ENCODE measurements around the gene IRAG1.
A peak's percentile ranks its signal among the peaks of the same experiment; 100 is the strongest.

The IRAG1 gene

GRCh38 chr11:10666556-10667520 is 26.7 kb downstream of the IRAG1 start:
- DNase-seq (ENCODE audit: low read depth), result peak; percentile 42

DNA sequence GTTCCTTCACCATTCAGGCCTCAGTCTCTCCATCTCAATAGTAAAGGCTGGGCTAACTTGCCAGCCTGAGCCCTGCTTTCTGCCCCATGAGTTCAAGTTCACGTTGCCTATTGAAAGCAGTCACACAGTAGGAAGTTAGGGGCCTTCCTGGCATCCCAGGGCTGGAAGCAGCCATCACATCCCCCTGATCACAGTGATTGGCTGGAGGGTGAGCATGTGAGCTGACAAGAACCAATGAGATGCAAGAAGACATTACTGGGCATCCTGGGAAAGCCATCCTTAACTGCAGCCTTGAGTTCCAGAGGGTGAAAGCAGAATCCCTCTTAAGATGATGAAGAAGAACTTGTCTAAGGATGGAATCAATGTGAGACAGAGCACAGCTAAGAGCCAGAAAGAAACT is 29.1 kb downstream of the IRAG1 start:
- DNase-seq (ENCODE audit: low read depth), result no peak

DNA sequence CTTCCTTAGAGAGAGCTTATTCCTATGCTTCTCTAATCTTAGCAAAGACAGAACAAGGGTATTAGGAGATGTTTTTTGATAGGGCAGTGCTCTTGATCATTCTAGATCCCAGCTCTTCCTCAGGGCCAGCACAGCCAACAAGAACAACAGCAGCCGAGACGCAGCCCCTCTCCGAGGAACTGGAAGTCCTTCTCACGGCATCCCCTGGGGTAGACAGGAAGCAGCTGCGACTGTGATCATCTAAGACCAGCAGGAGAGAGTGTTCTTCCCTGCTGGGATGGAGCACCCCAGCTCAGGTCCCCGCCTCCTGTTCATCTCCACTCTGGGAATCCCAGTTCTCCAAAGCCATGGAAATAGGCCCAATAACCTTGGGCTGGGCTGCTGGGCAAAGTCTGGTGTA is 29.6 kb downstream of the IRAG1 start:
- no peak for DNase-seq (ENCODE audit: low read depth)

GRCh38 chr11:10663365-10663764 is 30.2 kb downstream of the IRAG1 start:
- DNase-seq (ENCODE audit: low read depth), result no peak

- DNase-seq (ENCODE audit: low read depth), result no peak
Measured at GRCh38 chr11:10660323-10660722, 33.2 kb downstream of the IRAG1 start.

DNA sequence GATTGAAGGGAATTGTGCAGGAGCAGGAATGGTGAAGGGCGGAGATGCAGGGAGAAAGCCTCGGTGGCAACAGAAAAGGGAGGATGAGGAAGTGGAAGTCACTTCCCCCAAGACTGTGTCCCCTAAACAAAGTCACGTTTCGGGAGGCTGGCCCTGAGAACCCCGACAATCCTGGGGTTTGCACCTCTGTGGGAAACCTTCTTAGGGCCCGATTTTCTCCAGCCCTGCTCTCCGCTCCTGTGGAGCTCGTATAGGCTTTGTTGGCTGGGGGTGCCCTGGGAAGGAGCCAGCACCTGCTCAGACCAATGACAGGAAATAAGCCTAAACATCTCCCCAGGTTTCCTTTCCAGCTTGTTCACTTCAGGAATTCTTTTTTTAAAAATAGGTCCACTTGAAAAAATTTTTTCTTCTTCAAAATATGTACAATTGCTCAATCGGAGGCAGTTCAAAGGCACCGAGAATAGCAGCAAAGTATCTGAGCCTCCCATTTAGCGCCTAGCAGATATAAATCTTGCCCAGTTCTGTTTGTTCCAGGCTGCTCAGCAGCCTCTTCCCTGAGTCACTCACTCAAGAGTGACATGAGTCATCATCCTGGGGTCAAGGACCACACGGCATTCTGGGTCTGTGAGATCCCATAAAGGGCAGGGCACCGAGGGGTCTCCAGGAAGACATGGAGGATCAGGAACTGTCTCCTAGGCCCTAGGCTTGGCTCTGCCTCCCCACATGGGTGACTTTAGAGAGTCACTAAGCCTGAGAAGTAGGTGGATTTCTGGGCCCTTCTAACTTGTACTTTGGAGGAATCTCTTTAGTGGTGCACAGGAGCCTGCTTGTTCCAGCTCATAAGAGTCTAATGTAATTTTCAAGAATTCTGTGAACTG is 34.0 kb downstream of the IRAG1 start:
- peak; percentile 87 for DNase-seq (ENCODE audit: low read depth)

- DNase-seq (ENCODE audit: low read depth), result no peak
Measured at GRCh38 chr11:10658621-10659338, 34.8 kb downstream of the IRAG1 start.

DNA sequence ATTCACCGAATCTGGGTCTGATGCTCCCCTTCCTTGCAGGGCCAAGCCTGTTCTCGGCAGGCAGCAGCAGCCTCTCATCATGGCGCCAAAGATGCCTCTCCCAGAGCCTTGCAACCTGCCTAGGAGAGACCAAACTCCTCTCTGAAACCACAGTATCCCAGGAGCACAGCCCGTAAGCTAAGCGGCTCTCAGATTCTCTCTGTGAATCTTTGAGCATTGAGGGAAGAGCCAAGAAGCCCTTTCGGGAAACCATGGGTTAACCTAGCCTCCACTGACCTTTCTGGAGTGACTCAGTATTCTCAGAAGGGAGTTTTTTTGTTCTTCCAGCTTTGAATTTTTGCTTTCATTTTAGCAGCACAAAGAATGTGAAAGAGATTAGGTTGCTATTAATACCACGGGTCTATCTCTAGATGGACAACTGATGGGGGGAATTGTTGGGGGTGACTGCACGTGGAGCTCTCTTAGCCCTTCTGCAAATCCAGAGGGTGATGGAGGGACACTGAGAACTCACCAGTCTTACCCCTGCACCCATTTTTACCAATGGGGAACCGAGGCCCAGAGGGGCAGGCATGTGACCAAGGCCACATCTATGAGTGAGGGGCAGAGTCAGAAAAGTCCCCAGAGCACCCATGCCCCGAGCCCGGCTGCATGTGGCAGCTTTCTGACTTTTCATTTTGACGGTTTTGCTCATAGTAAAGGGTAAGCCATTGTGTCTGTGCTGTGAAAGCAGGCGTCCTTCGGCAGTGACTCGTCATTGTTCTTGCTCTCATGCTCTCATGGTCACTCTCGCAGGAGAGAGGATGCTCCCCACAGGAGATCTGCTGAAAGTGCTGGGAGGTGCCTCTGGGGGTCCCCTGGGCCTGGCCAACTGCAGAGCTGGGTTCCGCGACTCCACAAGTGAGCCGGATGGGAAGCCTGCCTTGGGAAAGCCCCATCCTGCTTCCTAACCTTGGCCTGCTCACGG is 36.0 kb downstream of the IRAG1 start:
- DNase-seq (ENCODE audit: low read depth), result peak; percentile 48

GRCh38 chr11:10655943-10656576 is 37.5 kb downstream of the IRAG1 start:
- DNase-seq (ENCODE audit: low read depth), result no peak

DNA sequence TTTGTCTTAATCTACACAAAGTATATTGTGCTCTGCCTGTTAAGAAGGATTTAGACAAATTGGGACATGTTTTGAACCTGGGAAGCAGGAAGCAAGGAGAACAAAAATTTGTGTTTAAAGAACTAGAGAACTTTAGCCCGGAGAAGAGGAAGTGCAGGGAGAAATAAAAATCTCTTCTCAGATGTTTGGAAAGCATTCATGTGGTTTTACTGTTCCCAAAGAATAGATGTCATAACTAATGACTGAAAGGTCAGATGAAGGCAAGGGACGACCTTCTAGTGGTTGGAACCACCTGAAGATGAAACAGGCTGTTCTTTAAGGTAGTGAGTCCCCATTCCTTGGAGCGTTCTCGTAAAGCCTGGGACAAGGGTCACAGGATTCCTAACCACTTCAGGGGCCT is 38.3 kb downstream of the IRAG1 start:
- no peak for DNase-seq (ENCODE audit: low read depth)

GRCh38 chr11:10654811-10655150 is 38.8 kb downstream of the IRAG1 start:
- no peak for DNase-seq (ENCODE audit: low read depth)

DNA sequence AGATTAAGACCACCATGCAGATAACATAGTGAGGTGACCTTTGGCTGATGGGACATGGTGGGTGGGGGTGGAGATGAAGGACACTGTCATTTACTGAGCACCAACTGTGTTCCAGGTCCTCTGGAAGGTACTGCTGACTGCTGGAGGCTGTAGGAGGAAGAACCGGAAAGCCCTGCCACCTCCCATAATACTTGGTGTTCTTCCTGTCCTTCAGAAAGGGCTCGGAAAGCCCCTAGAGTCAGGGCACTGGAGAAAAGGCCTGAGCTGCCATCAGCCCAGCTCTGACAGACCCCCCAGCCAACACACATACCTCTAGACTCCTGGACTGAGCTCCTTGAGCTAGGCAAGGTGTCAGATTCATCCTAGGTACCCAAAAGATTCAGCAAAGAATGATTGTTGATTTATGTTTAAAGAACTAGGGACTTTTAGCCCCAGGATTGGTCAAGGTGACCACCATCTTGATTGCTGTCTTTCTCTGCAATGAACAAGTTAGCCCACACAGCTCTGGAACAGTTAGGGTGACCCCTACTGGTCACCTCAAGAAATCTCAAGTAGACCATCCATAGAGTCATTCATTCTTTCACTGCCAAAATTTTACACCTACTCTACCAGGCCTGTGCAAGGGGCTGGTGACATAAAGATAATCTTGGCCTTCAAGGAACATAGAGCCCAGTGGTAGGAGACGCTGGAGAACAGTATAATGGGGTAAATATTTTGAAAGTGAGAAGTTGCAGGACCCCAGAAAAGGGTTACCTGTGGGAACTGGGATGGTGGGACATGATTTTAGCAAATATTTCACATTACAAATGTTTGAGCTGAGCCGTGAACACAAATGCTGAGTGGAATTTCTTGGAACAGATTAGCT is 39.4 kb downstream of the IRAG1 start:
- peak; percentile 51 for DNase-seq (ENCODE audit: low read depth)

DNA sequence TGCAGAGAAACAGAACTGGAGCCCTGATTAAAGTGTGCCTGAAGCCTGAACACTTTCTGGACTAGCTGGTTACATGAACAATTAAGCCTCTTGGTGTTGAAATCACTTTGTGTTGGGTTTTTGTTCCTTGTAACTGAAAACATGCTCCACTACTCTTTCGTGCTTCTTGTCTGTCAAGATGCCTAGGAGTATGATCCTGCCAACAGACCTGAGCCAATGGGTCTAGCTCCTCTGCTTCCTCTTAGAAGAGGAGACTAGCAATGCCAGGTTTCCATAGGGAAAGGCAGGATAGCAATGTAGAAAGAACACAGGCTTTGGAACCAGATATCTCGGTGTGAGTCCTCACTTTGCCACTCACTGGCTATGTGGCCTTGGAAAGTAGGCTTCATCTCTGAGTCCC is 40.3 kb downstream of the IRAG1 start:
- no peak for DNase-seq (ENCODE audit: low read depth)

GRCh38 chr11:10651656-10652361 is 41.7 kb downstream of the IRAG1 start:
- no peak for DNase-seq (ENCODE audit: low read depth)

GRCh38 chr11:10650630-10651029 is 42.9 kb downstream of the IRAG1 start:
- no peak for DNase-seq (ENCODE audit: low read depth)

GRCh38 chr11:10650166-10650565 is 43.4 kb downstream of the IRAG1 start:
- DNase-seq (ENCODE audit: low read depth), result no peak

- no peak for DNase-seq (ENCODE audit: low read depth)
Measured at GRCh38 chr11:10648871-10649270, 44.7 kb downstream of the IRAG1 start.

DNA sequence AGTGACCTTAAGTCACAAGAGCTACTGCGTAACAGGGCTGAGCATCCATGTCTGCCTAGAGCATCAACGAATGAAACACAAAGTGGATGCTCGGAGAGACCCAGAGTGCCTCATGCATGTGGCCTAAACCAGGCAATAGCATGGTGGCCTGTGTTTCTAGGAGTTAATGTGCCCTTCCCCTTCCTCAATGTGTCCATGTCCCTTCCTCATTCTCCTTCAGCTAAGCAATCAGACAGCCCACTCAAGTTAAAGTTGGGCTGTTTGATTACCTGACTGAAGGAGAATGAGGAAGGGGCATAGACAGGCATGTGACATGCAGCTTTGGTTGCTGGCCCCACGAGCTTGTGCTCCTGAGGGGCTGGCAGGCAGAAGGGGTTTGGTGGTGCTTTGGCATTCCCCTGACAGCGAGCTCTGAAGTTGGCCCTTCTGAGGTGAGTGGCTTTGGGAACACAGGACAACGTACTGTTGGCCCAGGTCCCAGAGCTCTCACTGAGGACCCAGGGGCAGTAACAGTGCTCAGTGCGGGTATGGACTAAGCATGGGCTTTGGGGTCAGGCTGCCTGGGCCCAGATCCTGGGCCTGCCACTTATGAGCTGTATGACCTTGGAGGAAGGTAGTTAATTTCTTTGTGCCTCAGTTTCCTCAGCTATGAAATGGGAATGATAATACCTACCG is 46.7 kb downstream of the IRAG1 start:
- no peak for DNase-seq (ENCODE audit: low read depth)

Measured in HS-27A (cell line).